CD14-positive monocyte (primary cell): ENCODE data around the gene DDX39A. TPM values are rescaled to one million over a fixed set of nuclear protein-coding genes. Genes with fewer than 3 reads are reported as not detected.
"Not testable (repeated sequence)": the region's sequence is repeated elsewhere in the genome, so short reads cannot be mapped to it uniquely, and the experiment has no call there.

Experiments used
- DNase-seq, 3 donors: peaks; one replicate each; pipeline ENCODE4 v3.0.0-alpha.2; 2011 to 2022
- H2AFZ ChIP-seq: 2 replicates; pipeline ENCODE4 v1.6.0; 2012; ENCODE audit warnings: mild to moderate bottlenecking, low read depth, low read length, inconsistent platforms; ENCODE audit not compliant: insufficient read depth, poor library complexity, severe bottlenecking
- H3K27ac ChIP-seq, 2 donors: 1 replicate in 1 of 2; 2 replicates in 1 of 2; pipeline ENCODE4 v1.5.1; 2012 to 2013; ENCODE audit warnings: low read length in 2 of 2, control low read depth in 1 of 2, inconsistent platforms in 1 of 2, low read depth in 1 of 2, mild to moderate bottlenecking in 1 of 2
- H3K27me3 ChIP-seq, 2 donors: one replicate each; pipeline versions ENCODE4 v1.6.0 to v1.6.1; 2011 to 2013; ENCODE audit warnings: low read length in 2 of 2; ENCODE audit not compliant: control insufficient read depth in 2 of 2, insufficient read depth in 2 of 2
- H3K36me3 ChIP-seq, 2 donors: replicated peaks in 1 of 2; 1 replicate in 1 of 2; 2 replicates in 1 of 2; pipeline versions ENCODE4 v1.5.1 to v1.6.1; 2012 to 2013; ENCODE audit warnings: low read length in 2 of 2, control low read depth in 1 of 2, inconsistent platforms in 1 of 2, mild to moderate bottlenecking in 1 of 2; ENCODE audit not compliant: insufficient read depth in 2 of 2, control insufficient read depth in 1 of 2
- H3K4me1 ChIP-seq, 2 donors: 1 replicate in 1 of 2; 2 replicates in 1 of 2; pipeline versions ENCODE4 v1.5.1 to v1.6.1; 2012 to 2013; ENCODE audit warnings: low read length in 2 of 2, control low read depth in 1 of 2, inconsistent platforms in 1 of 2, mild to moderate bottlenecking in 1 of 2, moderate library complexity in 1 of 2; ENCODE audit not compliant: insufficient read depth in 2 of 2, control insufficient read depth in 1 of 2
- H3K4me2 ChIP-seq: replicated peaks from 2 replicates; pipeline ENCODE3; 2012; ENCODE audit warnings: low read length, moderate library complexity, mild to moderate bottlenecking; ENCODE audit not compliant: poor library complexity, severe bottlenecking; ENCODE audit errors: extremely low read depth
- H3K4me3 ChIP-seq, 3 experiments: fragments of 200-600 bp in 1 of 3; sonication (generic) in 1 of 3; replicated peaks in 1 of 3; 1 replicate in 2 of 3; 2 replicates in 1 of 3; pipeline ENCODE4 v1.5.1; 2011 to 2013; ENCODE audit warnings: low read length in 3 of 3, mild to moderate bottlenecking in 3 of 3, control low read depth in 2 of 3, low read depth in 2 of 3, inconsistent platforms in 1 of 3, moderate library complexity in 1 of 3
- H3K79me2 ChIP-seq: 2 replicates; pipeline ENCODE4 v1.6.0; 2012; ENCODE audit warnings: mild to moderate bottlenecking, control low read depth, inconsistent platforms, low read length, moderate library complexity; ENCODE audit not compliant: insufficient read depth
- H3K9ac ChIP-seq: 2 replicates; pipeline ENCODE4 v1.6.0; 2017; ENCODE audit warnings: low read length, mild to moderate bottlenecking; ENCODE audit not compliant: insufficient read depth, poor library complexity, severe bottlenecking
- H3K9me3 ChIP-seq, 2 donors: replicated peaks in 1 of 2; 1 replicate in 1 of 2; 2 replicates in 1 of 2; pipeline versions ENCODE4 v1.5.1 to v1.6.1; 2012 to 2013; ENCODE audit warnings: low read length in 2 of 2, control low read depth in 1 of 2; ENCODE audit not compliant: control insufficient read depth in 1 of 2, insufficient read depth in 1 of 2
- H4K20me1 ChIP-seq: 2 replicates; pipeline ENCODE4 v1.6.0; 2012; ENCODE audit warnings: mild to moderate bottlenecking, low read length, control low read depth, moderate library complexity; ENCODE audit not compliant: insufficient read depth
- H3K27ac Mint-ChIP-seq, 7 donors: one replicate each; pipeline ENCODE4 v1.8.0; 2020; ENCODE audit warnings: mild to moderate bottlenecking in 7 of 7, mixed read lengths in 7 of 7, moderate library complexity in 6 of 7, inconsistent platforms in 2 of 7
- H3K27me3 Mint-ChIP-seq, 3 donors: one replicate each; pipeline ENCODE4 v1.8.0; 2021 to 2022; ENCODE audit warnings: low read depth in 3 of 3, mild to moderate bottlenecking in 3 of 3, mixed read lengths in 3 of 3, moderate library complexity in 3 of 3, inconsistent platforms in 1 of 3
- H3K36me3 Mint-ChIP-seq, 2 donors: one replicate each; pipeline ENCODE4 v1.8.0; 2020; ENCODE audit warnings: mixed read lengths in 2 of 2, inconsistent platforms in 1 of 2, mild to moderate bottlenecking in 1 of 2
- H3K4me1 Mint-ChIP-seq: one replicate; pipeline ENCODE4 v1.8.0; 2020; ENCODE audit warnings: mild to moderate bottlenecking, mixed read lengths
- H3K4me3 Mint-ChIP-seq, 2 donors: one replicate each; pipeline ENCODE4 v1.8.0; 2020; ENCODE audit warnings: mild to moderate bottlenecking in 2 of 2, mixed read lengths in 2 of 2, moderate library complexity in 1 of 2
- H3K9me3 Mint-ChIP-seq, 7 donors: one replicate each; pipeline ENCODE4 v1.8.0; 2020 to 2022; ENCODE audit warnings: mixed read lengths in 7 of 7, mild to moderate bottlenecking in 6 of 7, moderate library complexity in 6 of 7, inconsistent platforms in 2 of 7
- WGBS: methylation state at CpG from one replicate; pipeline ENCODE4 v1.1.5; 2013; ENCODE audit warnings: missing lambda C conversion rate; ENCODE audit not compliant: insufficient coverage; 5-methylcytosine and 5-hydroxymethylcytosine counted together
- intact Hi-C, 2 donors: fragments of 100-400 bp; cut with micrococcal nuclease; formaldehyde crosslinking; loops; one replicate each; pipeline versions ENCODE4 v1.15.0 to v1.15.1; 2023
- polyA plus RNA-seq, 3 donors: library from polyadenylated mRNA; depleted of rRNA in 1 of 3; unstranded in 2 of 3; stranded (reverse) in 1 of 3; fragments of 300-500 nt in 2 of 3; fragments of >200 nt in 1 of 3; fragmentation: Illumina TruSeq in 2 of 3; gene quantifications; 1 replicate in 2 of 3; 2 replicates in 1 of 3; pipeline ENCODE4 v1.2.3, GENCODE V29; 2012 to 2021
- TF ChIP-seq, protein P1 (sequence below): fragments of 200-600 bp; IDR thresholded peaks from one replicate; pipeline ENCODE4 v1.8.0; 2022; ENCODE audit warnings: antibody characterized with exemption, mild to moderate bottlenecking

DDX39A gene
- polyA plus RNA-seq, 3 donors: 78.7 to 187 (median 83.5) TPM

DNA sequence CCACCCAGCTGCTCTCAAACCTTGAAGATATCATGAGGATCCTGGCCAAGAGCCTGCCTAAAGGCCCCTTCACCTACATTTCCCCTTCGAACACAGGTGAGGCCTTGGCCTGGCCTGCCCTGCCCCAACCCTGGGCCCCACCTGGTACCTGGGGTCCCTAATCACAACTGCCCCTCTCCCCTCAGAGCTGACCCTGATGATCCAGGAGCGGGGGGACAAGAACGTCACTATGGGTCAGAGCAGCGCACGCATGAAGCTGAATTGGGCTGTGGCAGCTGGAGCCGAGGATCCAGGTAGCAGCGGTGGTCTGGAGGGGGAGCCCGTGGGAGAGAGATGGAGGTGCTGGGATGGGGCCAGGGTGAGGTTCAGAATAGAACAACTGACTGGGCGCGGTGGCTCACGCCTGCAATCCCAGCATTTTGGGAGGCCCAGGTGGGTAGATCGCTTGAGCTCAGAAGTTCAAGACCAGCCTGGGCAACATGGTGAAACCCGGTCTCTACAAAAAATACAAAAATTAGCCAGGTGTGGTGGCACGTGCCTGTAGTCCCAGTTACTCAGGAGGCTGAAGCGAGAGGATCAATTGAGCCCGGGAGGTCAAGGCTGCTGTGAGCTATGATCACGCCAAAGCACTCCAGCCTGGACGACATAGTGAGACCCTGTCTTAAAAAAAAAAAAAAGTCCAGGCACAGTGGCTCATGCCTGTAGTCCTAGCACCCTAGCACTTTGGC is 17.5 kb downstream of the DDX39A start:
- Histone ChIP-seq H3K9ac (no peak overlapping the region), H3K4me1 (peaks cover 22 to 28% of the 10 kb centered on the region in 2 donors), H3K4me2 (no peak overlapping the region), H3K27ac (peak overlapping the region; percentile 74 to 83), H3K9me3 (no peaks in the 10 kb centered on the region), H3K79me2 (peaks cover 5% of the 10 kb centered on the region), H4K20me1 (peaks cover 87% of the 10 kb centered on the region), H2AFZ (no peak overlapping the region), H3K27me3 (no peaks in the 10 kb centered on the region), H3K4me3 (no peak overlapping the region), H3K36me3 (peaks cover 80 to 91% of the 10 kb centered on the region in 2 donors)
- TF ChIP-seq, protein P1, sequence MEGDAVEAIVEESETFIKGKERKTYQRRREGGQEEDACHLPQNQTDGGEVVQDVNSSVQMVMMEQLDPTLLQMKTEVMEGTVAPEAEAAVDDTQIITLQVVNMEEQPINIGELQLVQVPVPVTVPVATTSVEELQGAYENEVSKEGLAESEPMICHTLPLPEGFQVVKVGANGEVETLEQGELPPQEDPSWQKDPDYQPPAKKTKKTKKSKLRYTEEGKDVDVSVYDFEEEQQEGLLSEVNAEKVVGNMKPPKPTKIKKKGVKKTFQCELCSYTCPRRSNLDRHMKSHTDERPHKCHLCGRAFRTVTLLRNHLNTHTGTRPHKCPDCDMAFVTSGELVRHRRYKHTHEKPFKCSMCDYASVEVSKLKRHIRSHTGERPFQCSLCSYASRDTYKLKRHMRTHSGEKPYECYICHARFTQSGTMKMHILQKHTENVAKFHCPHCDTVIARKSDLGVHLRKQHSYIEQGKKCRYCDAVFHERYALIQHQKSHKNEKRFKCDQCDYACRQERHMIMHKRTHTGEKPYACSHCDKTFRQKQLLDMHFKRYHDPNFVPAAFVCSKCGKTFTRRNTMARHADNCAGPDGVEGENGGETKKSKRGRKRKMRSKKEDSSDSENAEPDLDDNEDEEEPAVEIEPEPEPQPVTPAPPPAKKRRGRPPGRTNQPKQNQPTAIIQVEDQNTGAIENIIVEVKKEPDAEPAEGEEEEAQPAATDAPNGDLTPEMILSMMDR: no peak
- DNase-seq: peak in 1 of 3 donors; percentile 24
- intact Hi-C loops: loop anchor here (5.0 to 10.0 kb wide), 2 partner anchors 39 to 257 kb away; no protein-coding TSS in a partner anchor
- Mint-ChIP-seq H3K27me3 (peaks cover 0 to 7% (median 0%) of the 10 kb centered on the region in 3 donors), H3K4me1 (peaks cover 21% of the 10 kb centered on the region), H3K9me3 (peaks cover 0 to 5% (median 2%) of the 10 kb centered on the region in 7 donors), H3K4me3 (peak overlapping the region in 1 of 2 donors; percentile 47), H3K27ac (peak overlapping the region; percentile 90 to 99 (median 95)), H3K36me3 (peaks cover 65 to 90% of the 10 kb centered on the region in 2 donors)
- over 99% methylated on average over 14 of the region's 18 CpGs for WGBS

DNA sequence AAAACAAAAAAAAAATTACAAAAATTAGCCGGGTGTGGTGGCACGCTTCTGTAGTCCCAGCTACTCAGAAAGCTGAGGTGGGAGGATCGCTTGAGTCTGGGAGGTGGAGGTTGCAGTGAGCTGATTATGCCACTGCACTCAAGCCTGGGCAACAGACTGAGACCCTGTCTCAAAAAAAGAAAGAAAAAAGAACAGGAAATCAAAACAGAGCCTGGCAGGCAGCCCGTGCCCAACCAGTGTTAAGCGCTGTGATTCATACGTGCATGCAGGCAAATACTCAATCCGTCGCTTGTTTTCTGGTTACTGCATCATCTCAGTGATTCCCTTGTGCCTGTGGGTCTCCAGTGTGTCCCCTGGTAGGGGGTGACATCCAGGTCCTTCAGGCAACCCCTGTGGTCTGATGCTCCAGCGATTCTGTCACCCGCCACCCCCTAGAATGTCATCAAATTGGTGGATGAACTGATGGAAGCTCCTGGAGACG is 18.1 kb downstream of the DDX39A start:
- 75% methylated on average over 5 of the region's 11 CpGs for WGBS
- peaks cover 82 to 92% of the 10 kb centered on the region in 2 donors for H3K36me3 ChIP-seq
- intact Hi-C loops: loop anchor here (5.0 to 10.0 kb wide), 2 partner anchors 39 to 256 kb away; no protein-coding TSS in a partner anchor
- H3K79me2 ChIP-seq: peaks cover 7% of the 10 kb centered on the region
- H2AFZ ChIP-seq: no peak overlapping the region
- Mint-ChIP-seq H3K9me3 (peaks cover 0 to 5% (median 2%) of the 10 kb centered on the region in 7 donors), H3K36me3 (peaks cover 68 to 91% of the 10 kb centered on the region in 2 donors), H3K4me1 (peaks cover 21% of the 10 kb centered on the region), H3K27ac (peak overlapping the region; percentile 90 to 99 (median 95)), H3K4me3 (no peak overlapping the region), H3K27me3 (peaks cover 0 to 7% (median 0%) of the 10 kb centered on the region in 3 donors)
- no peak overlapping the region for H3K4me2 ChIP-seq
- H3K4me3 ChIP-seq: no peak overlapping the region
- TF ChIP-seq, protein P1: no peak
- DNase-seq: no peak
- H3K9ac ChIP-seq: no peak overlapping the region
- no peaks in the 10 kb centered on the region for H3K27me3 ChIP-seq
- peaks cover 87% of the 10 kb centered on the region for H4K20me1 ChIP-seq
- H3K4me1 ChIP-seq: peaks cover 22 to 26% of the 10 kb centered on the region in 2 donors
- H3K9me3 ChIP-seq: no peaks in the 10 kb centered on the region
- peak overlapping the region; percentile 74 to 83 for H3K27ac ChIP-seq

DNA sequence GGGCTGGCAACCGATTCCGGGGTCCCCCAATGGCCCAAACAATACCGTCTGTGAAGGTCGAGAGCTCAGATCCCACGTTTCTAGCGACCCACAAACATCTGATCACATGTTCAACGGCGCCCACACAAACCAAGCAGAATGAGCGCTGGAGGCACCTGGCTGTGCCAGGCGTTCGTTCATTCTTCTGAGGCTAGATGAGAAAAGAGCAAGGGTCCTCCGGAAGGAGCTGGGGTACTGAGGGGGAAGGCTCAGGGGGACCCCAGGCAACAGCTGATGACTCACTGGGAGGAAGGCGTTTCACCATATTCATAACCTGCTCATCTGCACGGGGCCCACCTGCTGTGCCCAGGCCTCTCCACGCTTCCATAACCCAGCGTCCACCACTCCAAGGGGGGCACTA is 22.0 kb downstream of the DDX39A start:
- WGBS: 93% methylated on average over 8 of the region's 16 CpGs
- H3K4me2 ChIP-seq, intact Hi-C loops, H3K9ac ChIP-seq, H3K9me3 Mint-ChIP-seq, H3K27ac ChIP-seq, H3K27me3 Mint-ChIP-seq, H2AFZ ChIP-seq, H3K27me3 ChIP-seq, DNase-seq, H3K9me3 ChIP-seq, H3K4me3 Mint-ChIP-seq, H3K4me3 ChIP-seq: not testable (repeated sequence)
- Mint-ChIP-seq H3K27ac (peak overlapping the region in 4 of 7 donors; percentile 42 to 90 (median 66)), H3K36me3 (peaks cover 74 to 93% of the 10 kb centered on the region in 2 donors), H3K4me1 (peaks cover 12% of the 10 kb centered on the region)
- H3K79me2 ChIP-seq: peaks cover 24% of the 10 kb centered on the region
- H4K20me1 ChIP-seq: peaks cover 88% of the 10 kb centered on the region
- peaks cover 11 to 14% of the 10 kb centered on the region in 2 donors for H3K4me1 ChIP-seq
- peaks cover 84 to 95% of the 10 kb centered on the region in 2 donors for H3K36me3 ChIP-seq
